Spleen (tissue), 11 donors: ENCODE results near the gene TSHR. TPM values are rescaled to one million over a fixed set of nuclear protein-coding genes. Genes with fewer than 3 reads are reported as not detected.

Experiments used
- DNase-seq: peaks from one replicate; pipeline ENCODE4 v3.0.0-alpha.2; 2020
- H3K27ac ChIP-seq, 8 donors: fragments of 200-600 bp; sonication (generic) in 7 of 8; 1 replicate in 4 of 8; 2 replicates in 4 of 8; pipeline versions ENCODE4 v1.5.0 to v1.8.0; 2016 to 2021; ENCODE audit warnings: inconsistent platforms in 4 of 8, mild to moderate bottlenecking in 4 of 8, moderate library complexity in 1 of 8
- H3K27me3 ChIP-seq, 7 donors: fragments of 200-600 bp; sonication (generic) in 6 of 7; replicated peaks in 1 of 7; 1 replicate in 4 of 7; 2 replicates in 3 of 7; pipeline versions ENCODE4 v1.5.0 to v1.8.0; 2016 to 2021; ENCODE audit warnings: inconsistent platforms in 3 of 7, mild to moderate bottlenecking in 1 of 7
- H3K36me3 ChIP-seq, 6 donors: fragments of 200-600 bp; sonication (generic) in 5 of 6; 1 replicate in 4 of 6; 2 replicates in 2 of 6; pipeline versions ENCODE4 v1.5.0 to v1.8.0; 2016 to 2021; ENCODE audit warnings: inconsistent platforms in 2 of 6
- H3K4me1 ChIP-seq, 6 donors: fragments of 200-600 bp; sonication (generic) in 5 of 6; 1 replicate in 3 of 6; 2 replicates in 3 of 6; pipeline versions ENCODE4 v1.5.0 to v1.8.0; 2016 to 2021; ENCODE audit warnings: inconsistent platforms in 3 of 6
- H3K4me3 ChIP-seq, 8 donors: fragments of 200-600 bp; sonication (generic) in 7 of 8; 1 replicate in 4 of 8; 2 replicates in 4 of 8; pipeline versions ENCODE4 v1.5.0 to v1.8.0; 2016 to 2021; ENCODE audit warnings: inconsistent platforms in 4 of 8, mild to moderate bottlenecking in 4 of 8, moderate library complexity in 2 of 8
- H3K9me3 ChIP-seq, 8 donors: fragments of 200-600 bp; sonication (generic) in 7 of 8; 1 replicate in 4 of 8; 2 replicates in 4 of 8; pipeline versions ENCODE4 v1.5.0 to v1.8.0; 2016 to 2021; ENCODE audit warnings: inconsistent platforms in 4 of 8
- POLR2A ChIP-seq, 3 donors: fragments of 450-650 bp; IDR thresholded peaks; one replicate each; pipeline ENCODE4 v1.5.1; 2017; ENCODE audit warnings: antibody characterized with exemption in 3 of 3, mild to moderate bottlenecking in 1 of 3
- POLR2AphosphoS5 ChIP-seq, 3 donors: sonication (generic); formaldehyde crosslinking; IDR thresholded peaks; one replicate each; pipeline ENCODE4 v1.5.1; 2017; ENCODE audit warnings: antibody characterized with exemption in 3 of 3
- WGBS, 5 donors: extraction: QIAGEN DNeasy Blood & Tissue Kit in 3 of 5; methylation state at CpG; one replicate each; pipeline versions ENCODE4 v1.1.5 to v1.1.7; 2013 to 2018; 5-methylcytosine and 5-hydroxymethylcytosine counted together
- intact Hi-C: fragments of 100-400 bp; cut with DNase I; formaldehyde crosslinking; loops from one replicate; pipeline ENCODE4 v1.15.0; 2023; ENCODE audit warnings: low total_unique reads
- polyA plus RNA-seq, 3 donors: library from polyadenylated mRNA; stranded (reverse); fragments of 200-250 nt; gene quantifications; one replicate each; pipeline ENCODE4 v1.2.1, GENCODE V29; 2013
- total RNA-seq, 7 donors: library from RNA; depleted of rRNA in 3 of 7; stranded (reverse); fragments of >200 nt in 3 of 7; fragmentation: NEBNext Ultra II Directional in 4 of 7; extraction: Animal tissue kit (Norgen Biotek cat#: 25700) in 4 of 7; gene quantifications; one replicate each; pipeline versions ENCODE4 v1.1.0 to v1.2.1, GENCODE V29; 2016 to 2021
- TF ChIP-seq, protein P1 (sequence below), 11 experiments: fragments of 200-600 bp in 7 of 11; fragments of 450-650 bp in 4 of 11; sonication (generic) in 4 of 11; IDR thresholded peaks in 8 of 11; conservative IDR thresholded peaks in 3 of 11; 1 replicate in 7 of 11; 2 replicates in 4 of 11; pipeline versions ENCODE4 v1.4.0 to v1.8.0; 2016 to 2021; ENCODE audit warnings: antibody characterized with exemption in 11 of 11, inconsistent platforms in 4 of 11, mild to moderate bottlenecking in 1 of 11
- donor health status: healthy with polysubstance abuse.
- donor health status: DM: no; HTN: no; CAD: no; lungs with moderate emphysema.
- donor health status: DM: no; HTN: no; CAD: no.
- donor health status: Bipolar disorder and iron deficiency.
- donor health status: healthy.
- donor health status: DM: no; HTN: no; CAD: no.
- donor health status: DM: yes; HTN: yes; CAD: no.

Gene TSHR
- total and polyA plus RNA-seq, 10 donors, result 0.22 to 3.1 (median 0.46) TPM; not detected in 1

GRCh38 chr14:81070511-81070910, 115.1 kb downstream of the TSHR start:
- no peak overlapping the region for H3K27ac ChIP-seq
- H3K4me1 ChIP-seq, result no peaks in the 10 kb centered on the region
- TF ChIP-seq POLR2AphosphoS5 (IDR thresholded peaks at IDR 0.05), result no peak
- TF ChIP-seq, protein P1, sequence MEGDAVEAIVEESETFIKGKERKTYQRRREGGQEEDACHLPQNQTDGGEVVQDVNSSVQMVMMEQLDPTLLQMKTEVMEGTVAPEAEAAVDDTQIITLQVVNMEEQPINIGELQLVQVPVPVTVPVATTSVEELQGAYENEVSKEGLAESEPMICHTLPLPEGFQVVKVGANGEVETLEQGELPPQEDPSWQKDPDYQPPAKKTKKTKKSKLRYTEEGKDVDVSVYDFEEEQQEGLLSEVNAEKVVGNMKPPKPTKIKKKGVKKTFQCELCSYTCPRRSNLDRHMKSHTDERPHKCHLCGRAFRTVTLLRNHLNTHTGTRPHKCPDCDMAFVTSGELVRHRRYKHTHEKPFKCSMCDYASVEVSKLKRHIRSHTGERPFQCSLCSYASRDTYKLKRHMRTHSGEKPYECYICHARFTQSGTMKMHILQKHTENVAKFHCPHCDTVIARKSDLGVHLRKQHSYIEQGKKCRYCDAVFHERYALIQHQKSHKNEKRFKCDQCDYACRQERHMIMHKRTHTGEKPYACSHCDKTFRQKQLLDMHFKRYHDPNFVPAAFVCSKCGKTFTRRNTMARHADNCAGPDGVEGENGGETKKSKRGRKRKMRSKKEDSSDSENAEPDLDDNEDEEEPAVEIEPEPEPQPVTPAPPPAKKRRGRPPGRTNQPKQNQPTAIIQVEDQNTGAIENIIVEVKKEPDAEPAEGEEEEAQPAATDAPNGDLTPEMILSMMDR (IDR thresholded peaks at IDR 0.05 in 8 of 11, conservative IDR thresholded peaks at IDR 0.05 in 3 of 11), result no peak
- TF ChIP-seq POLR2A (IDR thresholded peaks at IDR 0.05), result no peak
- no peak for DNase-seq
- peaks cover 3 to 34% (median 30%) of the 10 kb centered on the region in 8 donors for H3K9me3 ChIP-seq
- no peak overlapping the region for H3K4me3 ChIP-seq
- intact Hi-C loops, result no loop called here
- H3K36me3 ChIP-seq, result no peaks in the 10 kb centered on the region
- 84 to 94% (median 90%) methylated on average over 2 of the region's 2 CpGs for WGBS, 5 donors
- H3K27me3 ChIP-seq, result no peaks in the 10 kb centered on the region

DNA sequence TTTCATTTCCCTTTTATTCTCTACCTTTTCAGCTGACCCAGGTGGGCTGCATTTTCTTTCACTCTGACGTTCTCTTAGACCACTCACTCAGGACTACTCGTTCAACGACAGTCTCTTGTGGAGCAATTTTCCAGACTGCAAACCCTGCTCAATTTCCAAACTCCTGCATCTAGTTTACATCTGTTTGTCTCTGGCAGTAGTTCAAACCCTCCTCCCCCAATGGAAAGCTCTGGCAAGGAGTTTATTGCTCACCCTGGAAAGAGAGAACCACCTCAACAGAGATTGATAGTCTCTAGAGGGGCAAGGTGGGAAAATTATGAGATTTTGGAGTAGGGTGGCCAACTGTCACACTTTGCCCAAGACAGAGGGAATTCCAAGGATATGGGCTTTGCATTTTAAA, 130.2 kb downstream of the TSHR start:
- Histone ChIP-seq H3K36me3 (no peaks in the 10 kb centered on the region), H3K4me3 (no peak overlapping the region), H3K9me3 (no peaks in the 10 kb centered on the region), H3K4me1 (no peaks in the 10 kb centered on the region), H3K27me3 (no peaks in the 10 kb centered on the region), H3K27ac (no peak overlapping the region)
- no peak for TF ChIP-seq POLR2AphosphoS5 (IDR thresholded peaks at IDR 0.05)
- TF ChIP-seq, protein P1 (IDR thresholded peaks at IDR 0.05 in 8 of 11, conservative IDR thresholded peaks at IDR 0.05 in 3 of 11), result no peak
- TF ChIP-seq POLR2A (IDR thresholded peaks at IDR 0.05), result no peak
- 79 to 82% (median 79%) methylated on average over 3 of the region's 3 CpGs for WGBS, 5 donors
- intact Hi-C loops, result no loop called here
- no peak for DNase-seq

- no peaks in the 10 kb centered on the region for H3K9me3 ChIP-seq
- no peak overlapping the region for H3K4me3 ChIP-seq
- no peak overlapping the region for H3K27ac ChIP-seq
- no peaks in the 10 kb centered on the region for H3K27me3 ChIP-seq
- WGBS, 5 donors, result 71 to 90% (median 75%) methylated on average over 3 of the region's 3 CpGs
- no peak for DNase-seq
- no peaks in the 10 kb centered on the region for H3K36me3 ChIP-seq
- no peak for TF ChIP-seq POLR2AphosphoS5 (IDR thresholded peaks at IDR 0.05)
- TF ChIP-seq, protein P1 (IDR thresholded peaks at IDR 0.05 in 8 of 11, conservative IDR thresholded peaks at IDR 0.05 in 3 of 11), result no peak
- TF ChIP-seq POLR2A (IDR thresholded peaks at IDR 0.05), result no peak
- no peaks in the 10 kb centered on the region for H3K4me1 ChIP-seq
- intact Hi-C loops, result no loop called here
Observed at GRCh38 chr14:81087230-81087629, 131.8 kb downstream of the TSHR start.

DNA sequence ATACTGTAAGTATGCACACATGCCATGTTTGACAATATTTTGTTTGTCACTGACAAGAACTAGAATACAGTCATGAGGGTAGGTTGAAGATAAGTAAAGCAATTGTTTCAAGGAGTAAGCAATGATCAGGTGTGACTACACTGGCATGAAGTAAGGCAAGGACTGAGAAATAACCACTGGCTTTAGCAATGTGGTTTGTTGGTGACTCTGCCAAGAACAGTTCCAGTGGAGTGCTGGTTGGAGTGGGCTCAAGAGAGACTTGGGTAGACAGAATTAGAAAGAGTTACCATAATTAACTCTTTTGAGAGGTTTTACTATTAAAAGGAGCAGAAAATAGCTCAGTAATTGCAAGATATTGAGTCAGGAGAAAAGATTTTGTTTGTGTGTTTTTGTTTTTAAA, 135.7 kb downstream of the TSHR start:
- Histone ChIP-seq H3K27ac (no peak overlapping the region), H3K9me3 (no peaks in the 10 kb centered on the region), H3K36me3 (no peaks in the 10 kb centered on the region), H3K27me3 (no peaks in the 10 kb centered on the region), H3K4me1 (no peaks in the 10 kb centered on the region), H3K4me3 (no peak overlapping the region)
- intact Hi-C loops, result no loop called here
- DNase-seq, result no peak
- TF ChIP-seq, protein P1 (IDR thresholded peaks at IDR 0.05 in 8 of 11, conservative IDR thresholded peaks at IDR 0.05 in 3 of 11), result no peak
- no peak for TF ChIP-seq POLR2A (IDR thresholded peaks at IDR 0.05)
- no peak for TF ChIP-seq POLR2AphosphoS5 (IDR thresholded peaks at IDR 0.05)
